ENCODE measurements around the gene EFTUD2.

DNA sequence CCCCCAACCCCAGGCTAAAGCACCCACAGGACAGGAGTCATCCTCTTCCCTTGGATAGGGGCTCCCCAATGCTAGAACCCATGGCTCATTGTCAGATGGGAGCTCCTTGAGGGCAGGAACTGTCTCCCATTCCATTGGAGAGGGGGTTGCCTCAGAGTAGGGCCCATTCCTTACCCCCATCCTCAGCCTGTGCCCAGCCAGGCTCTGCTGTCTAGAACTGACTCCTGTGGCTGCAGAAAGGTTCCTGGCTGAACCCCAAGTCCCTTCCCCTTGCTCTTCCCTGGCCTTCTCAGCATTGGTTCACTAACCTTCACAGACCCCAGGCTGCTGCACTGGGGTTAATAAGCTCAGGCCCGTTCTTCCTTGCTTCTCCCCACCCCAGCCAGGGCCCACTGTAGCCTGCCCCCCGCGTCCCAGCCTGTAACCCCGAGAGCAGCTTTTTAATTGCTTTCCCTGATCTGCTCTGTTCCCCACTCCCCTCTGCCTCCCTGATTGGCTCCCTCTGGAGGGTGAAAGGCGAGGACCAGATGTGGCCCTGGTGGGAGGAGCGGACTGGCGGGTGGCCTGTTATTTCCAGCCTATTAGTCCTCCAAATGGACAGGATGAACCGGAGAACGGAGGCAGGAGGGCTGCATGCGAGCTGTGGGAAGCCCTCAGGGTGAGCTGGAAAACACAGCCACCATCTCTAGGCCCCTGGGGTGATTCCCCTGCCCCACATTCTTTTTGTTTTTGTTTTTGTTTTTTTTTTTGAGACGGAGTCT is 22.1 kb upstream of the EFTUD2 start:
- TF ChIP-seq CTCF (IDR thresholded peaks at IDR 0.05) (no peak), EZH2 (IDR thresholded peaks at IDR 0.05; ENCODE audit: borderline replicate concordance, insufficient read depth, low read depth, low read length, poor library complexity, severe bottlenecking) (no peak)

All from B cell (primary cell).